ENCODE results near the gene PHB1.

PHB1 gene

GRCh38 chr17:49445591-49445990 is 30.9 kb upstream of the PHB1 start:
- Mint-ChIP-seq H3K4me3 (no peak overlapping the region), H3K36me3 (no peaks in the 10 kb centered on the region), H3K4me1 (no peaks in the 10 kb centered on the region), H3K27ac (no peak overlapping the region), H3K9me3 (peaks cover 3% of the 10 kb centered on the region), H3K27me3 (peaks cover 42% of the 10 kb centered on the region)
- ATAC-seq: no peak

DNA sequence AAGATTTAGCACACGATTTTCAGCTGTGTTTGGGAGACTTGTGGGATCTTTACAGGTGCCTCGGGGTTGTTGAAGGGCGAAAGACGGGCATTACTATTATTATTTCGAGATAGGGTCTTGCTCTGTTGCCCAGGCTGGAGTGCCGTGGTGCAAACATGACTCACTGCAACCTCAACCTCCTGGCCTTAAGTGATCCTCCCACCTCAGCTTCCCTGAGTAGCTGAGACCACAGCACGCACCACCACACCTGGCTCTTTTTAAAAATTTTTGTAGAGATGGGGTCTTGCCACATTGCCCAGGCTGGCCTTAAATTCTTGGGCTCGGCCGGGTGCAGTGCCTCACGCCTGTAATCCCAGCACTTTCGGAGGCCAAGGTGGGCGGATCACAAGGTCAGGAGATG is 29.7 kb upstream of the PHB1 start:
- H3K4me3 Mint-ChIP-seq: no peak overlapping the region
- no peaks in the 10 kb centered on the region for H3K9me3 Mint-ChIP-seq
- no peak for ATAC-seq
- peaks cover 54% of the 10 kb centered on the region for H3K27me3 Mint-ChIP-seq
- H3K4me1 Mint-ChIP-seq: peaks cover 2% of the 10 kb centered on the region
- no peak overlapping the region for H3K27ac Mint-ChIP-seq
- H3K36me3 Mint-ChIP-seq: no peaks in the 10 kb centered on the region

DNA sequence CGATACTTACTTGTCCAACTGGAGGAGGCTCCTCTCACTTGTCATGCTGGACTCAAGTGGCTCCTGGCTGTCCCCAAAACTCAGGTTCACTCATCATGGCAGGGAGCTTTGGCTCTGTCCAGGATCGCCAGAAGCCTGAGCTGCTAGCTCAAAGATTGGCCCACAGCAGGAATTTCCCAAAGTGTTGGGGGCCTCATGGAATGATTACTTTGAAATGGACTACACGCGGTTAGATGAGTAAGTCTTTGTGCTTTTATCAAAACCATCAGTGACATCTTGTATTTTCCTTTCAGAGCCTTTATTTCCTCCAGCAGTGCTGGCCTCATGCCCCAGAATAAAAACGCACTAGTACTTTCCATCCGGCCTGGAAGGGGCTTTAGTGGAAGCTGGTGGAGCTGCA is 29.2 kb upstream of the PHB1 start:
- Mint-ChIP-seq H3K27me3 (peaks cover 58% of the 10 kb centered on the region), H3K36me3 (no peaks in the 10 kb centered on the region), H3K9me3 (no peaks in the 10 kb centered on the region), H3K27ac (no peak overlapping the region), H3K4me1 (peaks cover 7% of the 10 kb centered on the region), H3K4me3 (no peak overlapping the region)
- ATAC-seq: no peak

DNA sequence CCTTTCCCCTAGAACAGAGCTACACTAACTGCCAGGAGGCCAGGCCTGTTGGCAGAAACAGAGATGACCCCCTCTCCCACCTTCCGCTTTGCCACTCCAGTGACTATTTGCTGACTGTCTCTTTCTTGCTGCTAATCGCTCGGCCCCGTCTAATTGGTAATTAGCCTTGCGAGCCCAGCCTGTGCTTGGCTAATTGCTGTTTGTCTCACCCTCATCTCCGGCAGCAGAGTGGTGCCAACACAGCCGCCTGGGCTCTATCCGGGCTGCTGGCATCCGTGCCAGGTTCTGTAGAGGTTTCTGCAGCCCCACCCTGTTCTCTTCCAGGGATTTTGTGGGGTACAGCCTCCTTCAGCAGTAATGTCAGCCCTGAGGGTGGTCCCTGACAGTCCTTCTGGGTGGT is 27.4 kb upstream of the PHB1 start:
- ATAC-seq: no peak
- Mint-ChIP-seq H3K27ac (no peak overlapping the region), H3K4me1 (peaks cover 14% of the 10 kb centered on the region), H3K4me3 (no peak overlapping the region), H3K36me3 (no peaks in the 10 kb centered on the region), H3K27me3 (peaks cover 65% of the 10 kb centered on the region), H3K9me3 (no peaks in the 10 kb centered on the region)

- Mint-ChIP-seq H3K4me3 (no peak overlapping the region), H3K27me3 (peaks cover 61% of the 10 kb centered on the region), H3K9me3 (no peaks in the 10 kb centered on the region), H3K36me3 (no peaks in the 10 kb centered on the region), H3K4me1 (peaks cover 14% of the 10 kb centered on the region), H3K27ac (no peak overlapping the region)
- ATAC-seq: no peak
Measured at GRCh38 chr17:49441578-49441977, 26.9 kb upstream of the PHB1 start.

GRCh38 chr17:49440581-49440980 is 25.9 kb upstream of the PHB1 start:
- no peak for ATAC-seq
- H3K27ac Mint-ChIP-seq: no peak overlapping the region
- H3K4me1 Mint-ChIP-seq: peaks cover 14% of the 10 kb centered on the region
- H3K9me3 Mint-ChIP-seq: no peaks in the 10 kb centered on the region
- H3K27me3 Mint-ChIP-seq: peaks cover 70% of the 10 kb centered on the region
- H3K4me3 Mint-ChIP-seq: no peak overlapping the region
- no peaks in the 10 kb centered on the region for H3K36me3 Mint-ChIP-seq

- no peak overlapping the region for H3K27ac Mint-ChIP-seq
Measured at GRCh38 chr17:49439673-49440571, 25.2 kb upstream of the PHB1 start.

DNA sequence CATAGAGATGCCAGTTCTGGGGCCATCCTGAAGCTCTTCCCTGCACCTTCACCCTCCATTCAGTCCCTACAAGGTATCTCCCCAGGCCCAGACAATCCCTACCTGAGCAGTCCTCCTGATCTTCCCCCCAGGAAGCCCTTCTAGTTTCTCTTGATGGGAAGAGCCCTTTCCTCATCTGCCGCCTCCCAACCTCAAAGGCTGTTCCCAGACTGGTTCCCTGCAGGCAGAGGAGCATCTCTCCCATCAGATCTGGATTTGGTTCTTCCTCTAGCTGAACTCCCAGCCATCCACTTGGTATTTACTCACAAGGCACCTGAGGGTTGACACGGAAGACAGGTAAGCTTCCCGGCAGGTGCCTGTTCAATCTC is 24.6 kb upstream of the PHB1 start:
- Mint-ChIP-seq H3K4me1 (peaks cover 14% of the 10 kb centered on the region), H3K4me3 (peak overlapping the region; percentile 21), H3K36me3 (no peaks in the 10 kb centered on the region), H3K27me3 (peaks cover 70% of the 10 kb centered on the region), H3K9me3 (no peaks in the 10 kb centered on the region), H3K27ac (no peak overlapping the region)
- no peak for ATAC-seq

More at GRCh38 chr17:49439673-49440571, 25.2 kb upstream of the PHB1 start:
- H3K36me3 Mint-ChIP-seq: no peaks in the 10 kb centered on the region
- H3K27me3 Mint-ChIP-seq: peaks cover 70% of the 10 kb centered on the region
- H3K9me3 Mint-ChIP-seq: no peaks in the 10 kb centered on the region
- ATAC-seq: no peak
- peaks cover 14% of the 10 kb centered on the region for H3K4me1 Mint-ChIP-seq
- H3K4me3 Mint-ChIP-seq: no peak overlapping the region

GRCh38 chr17:49438436-49439278 is 24.0 kb upstream of the PHB1 start:
- H3K4me1 Mint-ChIP-seq: peaks cover 14% of the 10 kb centered on the region
- peak; percentile 81 for ATAC-seq
- H3K9me3 Mint-ChIP-seq: no peaks in the 10 kb centered on the region
- peaks cover 67% of the 10 kb centered on the region for H3K27me3 Mint-ChIP-seq
- peak overlapping the region; percentile 21 for H3K4me3 Mint-ChIP-seq
- H3K36me3 Mint-ChIP-seq: no peaks in the 10 kb centered on the region
- H3K27ac Mint-ChIP-seq: no peak overlapping the region

DNA sequence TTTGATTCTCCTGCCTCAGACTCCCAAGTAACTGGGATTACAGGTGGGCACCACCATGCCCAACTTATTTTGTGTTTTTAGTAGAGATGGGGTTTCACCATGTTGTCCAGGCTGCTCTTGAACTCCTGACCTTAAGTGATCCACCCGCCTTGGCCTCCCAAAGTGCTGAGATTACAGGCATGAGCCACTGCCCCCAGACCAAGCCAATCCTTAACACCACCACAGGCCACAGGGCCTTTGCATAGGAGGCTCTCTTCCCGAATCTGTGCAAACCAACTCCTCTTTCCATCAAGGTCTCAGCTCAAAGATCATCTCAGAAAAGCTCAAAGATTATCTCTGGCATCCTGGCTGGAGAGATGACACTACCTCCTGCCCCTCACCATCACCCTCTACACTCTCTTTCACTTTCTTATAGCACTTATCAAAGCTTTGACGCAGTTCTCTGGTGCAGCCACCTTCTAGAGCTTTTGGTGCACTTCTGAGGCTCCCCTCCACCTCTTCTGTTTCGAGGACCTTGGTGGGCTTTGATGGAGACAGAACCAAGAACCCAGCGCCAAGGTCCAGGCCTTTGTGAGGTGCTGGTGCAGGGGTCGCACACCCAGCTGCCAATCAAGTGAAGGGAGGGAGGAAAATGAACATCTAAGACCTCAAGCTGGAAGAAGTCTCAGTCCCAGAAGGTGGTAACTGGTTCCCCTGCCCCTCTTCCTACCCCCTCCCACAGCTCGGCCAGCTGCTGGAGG is 23.2 kb upstream of the PHB1 start:
- Mint-ChIP-seq H3K36me3 (no peaks in the 10 kb centered on the region), H3K27ac (no peak overlapping the region), H3K4me1 (peaks cover 14% of the 10 kb centered on the region), H3K27me3 (peaks cover 59% of the 10 kb centered on the region), H3K4me3 (no peak overlapping the region), H3K9me3 (no peaks in the 10 kb centered on the region)
- no peak for ATAC-seq

- peaks cover 53% of the 10 kb centered on the region for H3K27me3 Mint-ChIP-seq
- no peaks in the 10 kb centered on the region for H3K9me3 Mint-ChIP-seq
- ATAC-seq: no peak
- H3K4me1 Mint-ChIP-seq: peaks cover 14% of the 10 kb centered on the region
- no peak overlapping the region for H3K4me3 Mint-ChIP-seq
- H3K27ac Mint-ChIP-seq: no peak overlapping the region
- H3K36me3 Mint-ChIP-seq: no peaks in the 10 kb centered on the region
Measured at GRCh38 chr17:49436174-49436573, 21.5 kb upstream of the PHB1 start.

GRCh38 chr17:49435671-49436029 is 21.0 kb upstream of the PHB1 start:
- Mint-ChIP-seq H3K36me3 (no peaks in the 10 kb centered on the region), H3K4me3 (no peak overlapping the region), H3K9me3 (no peaks in the 10 kb centered on the region), H3K4me1 (peaks cover 14% of the 10 kb centered on the region), H3K27ac (no peak overlapping the region), H3K27me3 (peaks cover 47% of the 10 kb centered on the region)
- no peak for ATAC-seq

GRCh38 chr17:49434821-49435670 is 20.4 kb upstream of the PHB1 start:
- H3K27ac Mint-ChIP-seq: no peak overlapping the region
- peaks cover 14% of the 10 kb centered on the region for H3K4me1 Mint-ChIP-seq
- no peaks in the 10 kb centered on the region for H3K36me3 Mint-ChIP-seq
- H3K9me3 Mint-ChIP-seq: no peaks in the 10 kb centered on the region
- no peak for ATAC-seq
- H3K27me3 Mint-ChIP-seq: peaks cover 41% of the 10 kb centered on the region
- no peak overlapping the region for H3K4me3 Mint-ChIP-seq

GRCh38 chr17:49433000-49433694 is 18.5 kb upstream of the PHB1 start:
- no peak for ATAC-seq

More at GRCh38 chr17:49433000-49433694, 18.5 kb upstream of the PHB1 start:
- no peak overlapping the region for H3K4me3 Mint-ChIP-seq
- no peaks in the 10 kb centered on the region for H3K4me1 Mint-ChIP-seq
- no peak overlapping the region for H3K27ac Mint-ChIP-seq
- H3K36me3 Mint-ChIP-seq: no peaks in the 10 kb centered on the region
- no peaks in the 10 kb centered on the region for H3K9me3 Mint-ChIP-seq
- peaks cover 34% of the 10 kb centered on the region for H3K27me3 Mint-ChIP-seq
